WERI-Rb-1 (cell line): ENCODE results near the gene SYNPO2L.
"Not testable (repeated sequence)": the region's sequence is repeated elsewhere in the genome, so short reads cannot be mapped to it uniquely, and the experiment has no call there.

Experiments used
- DNase-seq: peaks from one replicate; pipeline ENCODE4 v3.0.0-alpha.2; 2020
- H3K27ac ChIP-seq: fragments of 250-450 bp; sonication (Bioruptor Pico); 2 replicates; pipeline ENCODE4 v1.5.1; 2020; ENCODE audit warnings: mild to moderate bottlenecking, moderate library complexity
- H3K27me3 ChIP-seq: fragments of 250-450 bp; sonication (Bioruptor Pico); 2 replicates; pipeline ENCODE4 v1.5.1; 2021; ENCODE audit warnings: mild to moderate bottlenecking, low read depth, moderate library complexity; ENCODE audit not compliant: insufficient read depth, severe bottlenecking
- H3K36me3 ChIP-seq: fragments of 250-450 bp; sonication (Bioruptor Pico); 2 replicates; pipeline ENCODE4 v1.5.1; 2020; ENCODE audit warnings: mild to moderate bottlenecking, moderate library complexity
- H3K4me3 ChIP-seq: 2 replicates; pipeline ENCODE4 v1.5.1; 2011; ENCODE audit warnings: low read depth, mild to moderate bottlenecking, control low read depth, low read length
- H3K9me3 ChIP-seq: fragments of 250-450 bp; sonication (Bioruptor Pico); 2 replicates; pipeline ENCODE4 v1.5.1; 2021; ENCODE audit warnings: mild to moderate bottlenecking, moderate library complexity; ENCODE audit not compliant: severe bottlenecking
- CTCF ChIP-seq: IDR thresholded peaks from 2 replicates; pipeline ENCODE4 v1.5.1; 2011; ENCODE audit warnings: low read depth, mild to moderate bottlenecking, control low read depth, inconsistent platforms, low read length

Gene SYNPO2L

GRCh38 chr10:73664156-73665040 lies 8.6 kb upstream of the SYNPO2L start:
- H3K9me3 ChIP-seq, DNase-seq, H3K27ac ChIP-seq, H3K36me3 ChIP-seq, H3K27me3 ChIP-seq, H3K4me3 ChIP-seq: not testable (repeated sequence)

GRCh38 chr10:73663621-73664020 lies 7.8 kb upstream of the SYNPO2L start:
- DNase-seq, H3K27ac ChIP-seq: not testable (repeated sequence)

GRCh38 chr10:73662705-73663104 lies 6.9 kb upstream of the SYNPO2L start:
- not testable (repeated sequence) for H3K27me3 ChIP-seq, H3K9me3 ChIP-seq, H3K27ac ChIP-seq, DNase-seq, H3K4me3 ChIP-seq, H3K36me3 ChIP-seq

More at GRCh38 chr10:73663621-73664020, 7.8 kb upstream of the SYNPO2L start:
- not testable (repeated sequence) for H3K4me3 ChIP-seq, H3K36me3 ChIP-seq, H3K9me3 ChIP-seq, H3K27me3 ChIP-seq

GRCh38 chr10:73655257-73655989 lies 406 bp downstream of the SYNPO2L start:
- DNase-seq = no peak
- TF ChIP-seq CTCF = no peak
- Histone ChIP-seq H3K4me3 (no peak overlapping the region), H3K36me3 (no peaks in the 10 kb centered on the region), H3K9me3 (no peaks in the 10 kb centered on the region), H3K27me3 (no peaks in the 10 kb centered on the region), H3K27ac (no peak overlapping the region)

GRCh38 chr10:73653701-73654100 lies 2.1 kb downstream of the SYNPO2L start:
- DNase-seq = peak; percentile 37
- H3K36me3 ChIP-seq = no peaks in the 10 kb centered on the region
- no peak overlapping the region for H3K4me3 ChIP-seq
- H3K27me3 ChIP-seq = no peaks in the 10 kb centered on the region
- TF ChIP-seq CTCF = peak; percentile 64
- H3K27ac ChIP-seq = no peak overlapping the region
- H3K9me3 ChIP-seq = no peaks in the 10 kb centered on the region

- DNase-seq = no peak
- Histone ChIP-seq H3K36me3 (no peaks in the 10 kb centered on the region), H3K27ac (no peak overlapping the region), H3K4me3 (no peak overlapping the region), H3K27me3 (no peaks in the 10 kb centered on the region), H3K9me3 (no peaks in the 10 kb centered on the region)
- no peak for TF ChIP-seq CTCF
Observed at GRCh38 chr10:73653195-73653594, 2.6 kb downstream of the SYNPO2L start.

- DNase-seq = no peak
- no peak overlapping the region for H3K27ac ChIP-seq
- H3K27me3 ChIP-seq = no peaks in the 10 kb centered on the region
- TF ChIP-seq CTCF = no peak
- no peaks in the 10 kb centered on the region for H3K9me3 ChIP-seq
- no peaks in the 10 kb centered on the region for H3K36me3 ChIP-seq
- no peak overlapping the region for H3K4me3 ChIP-seq
Observed at GRCh38 chr10:73650537-73651331, 5.1 kb downstream of the SYNPO2L start.
